Measurements from ENCODE around the gene SLC8B1. TPM values are rescaled to one million over a fixed set of nuclear protein-coding genes. Genes with fewer than 3 reads are reported as not detected.

The SLC8B1 gene
- polyA plus RNA-seq, 1 donor from 2014 or later: 1.1 TPM

DNA sequence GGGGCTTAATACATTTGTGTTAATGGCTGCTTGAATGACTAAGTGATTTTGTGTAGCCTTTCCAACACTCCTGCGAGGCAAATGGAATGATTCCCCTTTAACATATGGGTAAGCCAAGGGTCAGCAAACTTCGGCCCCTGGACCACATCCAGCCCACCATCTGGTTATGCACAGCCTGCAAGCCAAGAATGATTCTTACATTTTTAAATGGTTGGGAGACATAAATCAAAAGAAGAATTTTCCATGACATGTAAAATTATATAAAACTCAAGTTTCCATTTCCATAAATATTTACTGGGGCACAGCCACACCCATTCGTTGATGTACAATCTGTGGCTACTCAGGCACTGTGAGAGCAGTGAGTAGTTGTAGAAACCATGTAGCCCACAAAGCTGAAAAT lies 9.0 kb downstream of the SLC8B1 start:
- Histone ChIP-seq H3K36me3 (ENCODE audit: insufficient read depth, low read length) (no peaks in the 10 kb centered on the region), H3K27me3 (ENCODE audit: insufficient read depth, low read depth, low read length) (no peaks in the 10 kb centered on the region), H3K9me2 (ENCODE audit: insufficient read depth, low read length) (no peaks in the 10 kb centered on the region), H3K4me2 (ENCODE audit: low read length) (no peak overlapping the region), H3K4me3 (ENCODE audit: low read length) (no peak overlapping the region), H3K9ac (ENCODE audit: low read length) (no peak overlapping the region), H3K9me3 (ENCODE audit: low read length) (no peaks in the 10 kb centered on the region), H3F3A (ENCODE audit: insufficient read depth, low read length, poor library complexity, severe bottlenecking) (no peaks in the 10 kb centered on the region), H3K27ac (ENCODE audit: low read length) (no peak overlapping the region), H2AFZ (ENCODE audit: low read depth, low read length) (no peak overlapping the region), H3K79me2 (replicated peaks; ENCODE audit: insufficient read depth, low read length) (no peaks in the 10 kb centered on the region), H4K20me1 (ENCODE audit: insufficient read depth) (no peaks in the 10 kb centered on the region)
- TF ChIP-seq MXI1 (conservative IDR thresholded peaks at IDR 0.05; ENCODE audit: poor library complexity, severe bottlenecking) (no peak), EP300 (conservative IDR thresholded peaks at IDR 0.05; ENCODE audit: poor library complexity, severe bottlenecking) (no peak), POLR2AphosphoS5 (IDR thresholded peaks at IDR 0.05) (no peak), SMC3 (conservative IDR thresholded peaks at IDR 0.05; ENCODE audit: poor library complexity) (no peak), TAF1 (IDR thresholded peaks at IDR 0.05; ENCODE audit: low read depth) (no peak), EZH2 (IDR thresholded peaks at IDR 0.05; ENCODE audit: borderline replicate concordance, insufficient read depth, low read length, poor library complexity, severe bottlenecking) (no peak), RAD21 (conservative IDR thresholded peaks at IDR 0.05) (no peak)
- TF ChIP-seq, protein P1, sequence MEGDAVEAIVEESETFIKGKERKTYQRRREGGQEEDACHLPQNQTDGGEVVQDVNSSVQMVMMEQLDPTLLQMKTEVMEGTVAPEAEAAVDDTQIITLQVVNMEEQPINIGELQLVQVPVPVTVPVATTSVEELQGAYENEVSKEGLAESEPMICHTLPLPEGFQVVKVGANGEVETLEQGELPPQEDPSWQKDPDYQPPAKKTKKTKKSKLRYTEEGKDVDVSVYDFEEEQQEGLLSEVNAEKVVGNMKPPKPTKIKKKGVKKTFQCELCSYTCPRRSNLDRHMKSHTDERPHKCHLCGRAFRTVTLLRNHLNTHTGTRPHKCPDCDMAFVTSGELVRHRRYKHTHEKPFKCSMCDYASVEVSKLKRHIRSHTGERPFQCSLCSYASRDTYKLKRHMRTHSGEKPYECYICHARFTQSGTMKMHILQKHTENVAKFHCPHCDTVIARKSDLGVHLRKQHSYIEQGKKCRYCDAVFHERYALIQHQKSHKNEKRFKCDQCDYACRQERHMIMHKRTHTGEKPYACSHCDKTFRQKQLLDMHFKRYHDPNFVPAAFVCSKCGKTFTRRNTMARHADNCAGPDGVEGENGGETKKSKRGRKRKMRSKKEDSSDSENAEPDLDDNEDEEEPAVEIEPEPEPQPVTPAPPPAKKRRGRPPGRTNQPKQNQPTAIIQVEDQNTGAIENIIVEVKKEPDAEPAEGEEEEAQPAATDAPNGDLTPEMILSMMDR (IDR thresholded peaks at IDR 0.05; ENCODE audit: poor library complexity, severe bottlenecking): no peak
- TF ChIP-seq, protein P2, sequence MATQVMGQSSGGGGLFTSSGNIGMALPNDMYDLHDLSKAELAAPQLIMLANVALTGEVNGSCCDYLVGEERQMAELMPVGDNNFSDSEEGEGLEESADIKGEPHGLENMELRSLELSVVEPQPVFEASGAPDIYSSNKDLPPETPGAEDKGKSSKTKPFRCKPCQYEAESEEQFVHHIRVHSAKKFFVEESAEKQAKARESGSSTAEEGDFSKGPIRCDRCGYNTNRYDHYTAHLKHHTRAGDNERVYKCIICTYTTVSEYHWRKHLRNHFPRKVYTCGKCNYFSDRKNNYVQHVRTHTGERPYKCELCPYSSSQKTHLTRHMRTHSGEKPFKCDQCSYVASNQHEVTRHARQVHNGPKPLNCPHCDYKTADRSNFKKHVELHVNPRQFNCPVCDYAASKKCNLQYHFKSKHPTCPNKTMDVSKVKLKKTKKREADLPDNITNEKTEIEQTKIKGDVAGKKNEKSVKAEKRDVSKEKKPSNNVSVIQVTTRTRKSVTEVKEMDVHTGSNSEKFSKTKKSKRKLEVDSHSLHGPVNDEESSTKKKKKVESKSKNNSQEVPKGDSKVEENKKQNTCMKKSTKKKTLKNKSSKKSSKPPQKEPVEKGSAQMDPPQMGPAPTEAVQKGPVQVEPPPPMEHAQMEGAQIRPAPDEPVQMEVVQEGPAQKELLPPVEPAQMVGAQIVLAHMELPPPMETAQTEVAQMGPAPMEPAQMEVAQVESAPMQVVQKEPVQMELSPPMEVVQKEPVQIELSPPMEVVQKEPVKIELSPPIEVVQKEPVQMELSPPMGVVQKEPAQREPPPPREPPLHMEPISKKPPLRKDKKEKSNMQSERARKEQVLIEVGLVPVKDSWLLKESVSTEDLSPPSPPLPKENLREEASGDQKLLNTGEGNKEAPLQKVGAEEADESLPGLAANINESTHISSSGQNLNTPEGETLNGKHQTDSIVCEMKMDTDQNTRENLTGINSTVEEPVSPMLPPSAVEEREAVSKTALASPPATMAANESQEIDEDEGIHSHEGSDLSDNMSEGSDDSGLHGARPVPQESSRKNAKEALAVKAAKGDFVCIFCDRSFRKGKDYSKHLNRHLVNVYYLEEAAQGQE (IDR thresholded peaks at IDR 0.05; ENCODE audit: borderline replicate concordance): no peak

DNA sequence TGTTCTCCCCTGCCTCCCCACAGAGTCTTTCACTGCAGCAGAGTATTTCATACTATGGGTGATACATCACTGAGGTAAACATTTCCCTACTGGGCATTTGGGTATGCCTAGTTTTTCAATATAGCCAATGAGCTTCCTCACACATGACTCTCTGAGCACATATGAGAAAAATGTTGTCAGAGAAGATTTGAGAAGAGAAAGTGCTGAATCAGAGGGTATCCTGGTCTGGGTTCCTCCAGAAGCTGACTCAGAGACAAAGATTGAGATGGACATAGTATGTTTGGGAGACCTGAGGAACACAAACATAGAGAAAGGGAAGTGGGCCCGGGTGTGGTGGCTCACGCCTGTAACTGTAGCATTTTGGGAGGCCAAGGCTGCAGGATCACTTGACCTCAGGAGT lies 12.6 kb downstream of the SLC8B1 start:
- Histone ChIP-seq H3K79me2 (replicated peaks; ENCODE audit: insufficient read depth, low read length) (no peaks in the 10 kb centered on the region), H3F3A (ENCODE audit: insufficient read depth, low read length, poor library complexity, severe bottlenecking) (no peaks in the 10 kb centered on the region), H4K20me1 (ENCODE audit: insufficient read depth) (no peaks in the 10 kb centered on the region), H3K9me2 (ENCODE audit: insufficient read depth, low read length) (no peaks in the 10 kb centered on the region), H3K4me3 (ENCODE audit: low read length) (no peak overlapping the region), H3K36me3 (ENCODE audit: insufficient read depth, low read length) (no peaks in the 10 kb centered on the region), H3K9ac (ENCODE audit: low read length) (no peak overlapping the region), H2AFZ (ENCODE audit: low read depth, low read length) (no peak overlapping the region), H3K27ac (ENCODE audit: low read length) (no peak overlapping the region), H3K9me3 (ENCODE audit: low read length) (no peaks in the 10 kb centered on the region), H3K27me3 (ENCODE audit: insufficient read depth, low read depth, low read length) (no peaks in the 10 kb centered on the region), H3K4me2 (ENCODE audit: low read length) (no peak overlapping the region)
- TF ChIP-seq, protein P2 (IDR thresholded peaks at IDR 0.05; ENCODE audit: borderline replicate concordance): no peak
- no peak for TF ChIP-seq SMC3 (conservative IDR thresholded peaks at IDR 0.05; ENCODE audit: poor library complexity)

All from neural cell (in vitro differentiated cells).